Fibroblast of lung (primary cell): ENCODE data around the gene IGF1.

ENCODE experiments used
- CTCF ChIP-seq, 2 donors: IDR thresholded peaks in 1 of 2; conservative IDR thresholded peaks in 1 of 2; 1 replicate in 1 of 2; 2 replicates in 1 of 2; pipeline ENCODE4 v1.5.1; 2011 to 2012; ENCODE audit warnings: low read length in 2 of 2, control low read depth in 1 of 2, inconsistent platforms in 1 of 2, low read depth in 1 of 2, mild to moderate bottlenecking in 1 of 2
- EZH2 ChIP-seq: IDR thresholded peaks from 2 replicates; pipeline ENCODE4 v1.5.1; 2012; ENCODE audit warnings: low read length, control low read depth, mild to moderate bottlenecking; ENCODE audit errors: missing control alignments

GRCh38 chr12:102509123-102509626 lies 28.8 kb upstream of the IGF1 start:
- TF ChIP-seq CTCF (conservative IDR thresholded peaks at IDR 0.05 in 1 of 2, IDR thresholded peaks at IDR 0.05 in 1 of 2; ENCODE audit: low read depth in 1 of 2, low read length in 2 of 2) (no peak), EZH2 (no peak)
